ENCODE results near the gene ATXN7L3. TPM values are rescaled to one million over a fixed set of nuclear protein-coding genes. Genes with fewer than 3 reads are reported as not detected.

The ATXN7L3 gene
- polyA plus RNA-seq, 3 donors, result 8.5 to 60.9 (median 9.9) TPM

DNA sequence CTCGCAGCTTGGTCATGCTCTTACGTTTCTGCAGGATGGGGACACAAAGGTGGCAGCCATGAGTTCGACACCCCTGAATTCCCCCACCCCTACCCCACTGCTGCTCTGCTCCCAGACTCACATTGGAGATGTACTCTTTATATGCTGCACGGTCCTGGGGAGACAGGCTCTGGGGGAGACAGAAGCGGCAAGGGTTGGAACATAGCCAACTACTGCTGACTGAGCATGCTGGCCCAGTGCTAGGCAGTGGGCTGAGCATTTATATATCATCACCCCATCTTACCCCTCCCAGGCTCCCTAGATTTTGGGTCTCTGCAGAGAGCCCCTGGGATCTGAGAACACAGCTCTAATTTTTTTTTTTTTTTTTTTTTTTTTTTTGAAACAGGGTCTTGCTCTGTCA lies 8.1 kb upstream of the ATXN7L3 start:
- peaks cover 36 to 55% of the 10 kb centered on the region in 2 donors for H3K4me1 ChIP-seq (ENCODE audit: control insufficient read depth in 1 of 2, insufficient read depth in 2 of 2, low read length in 2 of 2)
- Mint-ChIP-seq H3K27ac (peak overlapping the region in 1 of 7 donors; percentile 71), H3K4me1 (peaks cover 48% of the 10 kb centered on the region), H3K4me3 (no peak overlapping the region), H3K36me3 (peaks cover 36 to 64% of the 10 kb centered on the region in 2 donors), H3K27me3 (ENCODE audit: low read depth in 3 of 3) (no peaks in the 10 kb centered on the region), H3K9me3 (no peaks in the 10 kb centered on the region)
- H4K20me1 ChIP-seq (ENCODE audit: insufficient read depth, low read length), result peaks cover 25% of the 10 kb centered on the region
- H2AFZ ChIP-seq (ENCODE audit: insufficient read depth, low read depth, low read length, poor library complexity, severe bottlenecking), result no peak overlapping the region
- no peaks in the 10 kb centered on the region for H3K27me3 ChIP-seq (ENCODE audit: control insufficient read depth in 2 of 2, insufficient read depth in 2 of 2, low read length in 2 of 2)
- no peak overlapping the region for H3K4me3 ChIP-seq (replicated peaks in 1 of 3; ENCODE audit: low read depth in 2 of 3, low read length in 3 of 3)
- intact Hi-C loops (cut with micrococcal nuclease), result no loop called here
- H3K79me2 ChIP-seq (ENCODE audit: insufficient read depth, low read length), result peaks cover 5% of the 10 kb centered on the region
- no peak overlapping the region for H3K9ac ChIP-seq (ENCODE audit: insufficient read depth, low read length, poor library complexity, severe bottlenecking)
- no peak overlapping the region for H3K27ac ChIP-seq (ENCODE audit: low read depth in 1 of 2, low read length in 2 of 2)
- no peak overlapping the region for H3K4me2 ChIP-seq (replicated peaks; ENCODE audit: extremely low read depth, low read length, poor library complexity, severe bottlenecking)
- 74% methylated on average over 5 of the region's 5 CpGs for WGBS (ENCODE audit: insufficient coverage)
- no peaks in the 10 kb centered on the region for H3K9me3 ChIP-seq (replicated peaks in 1 of 2; ENCODE audit: control insufficient read depth in 1 of 2, insufficient read depth in 1 of 2, low read length in 2 of 2)
- H3K36me3 ChIP-seq (replicated peaks in 1 of 2; ENCODE audit: control insufficient read depth in 1 of 2, insufficient read depth in 2 of 2, low read length in 2 of 2), result peaks cover 45 to 57% of the 10 kb centered on the region in 2 donors
- TF ChIP-seq, protein P1, sequence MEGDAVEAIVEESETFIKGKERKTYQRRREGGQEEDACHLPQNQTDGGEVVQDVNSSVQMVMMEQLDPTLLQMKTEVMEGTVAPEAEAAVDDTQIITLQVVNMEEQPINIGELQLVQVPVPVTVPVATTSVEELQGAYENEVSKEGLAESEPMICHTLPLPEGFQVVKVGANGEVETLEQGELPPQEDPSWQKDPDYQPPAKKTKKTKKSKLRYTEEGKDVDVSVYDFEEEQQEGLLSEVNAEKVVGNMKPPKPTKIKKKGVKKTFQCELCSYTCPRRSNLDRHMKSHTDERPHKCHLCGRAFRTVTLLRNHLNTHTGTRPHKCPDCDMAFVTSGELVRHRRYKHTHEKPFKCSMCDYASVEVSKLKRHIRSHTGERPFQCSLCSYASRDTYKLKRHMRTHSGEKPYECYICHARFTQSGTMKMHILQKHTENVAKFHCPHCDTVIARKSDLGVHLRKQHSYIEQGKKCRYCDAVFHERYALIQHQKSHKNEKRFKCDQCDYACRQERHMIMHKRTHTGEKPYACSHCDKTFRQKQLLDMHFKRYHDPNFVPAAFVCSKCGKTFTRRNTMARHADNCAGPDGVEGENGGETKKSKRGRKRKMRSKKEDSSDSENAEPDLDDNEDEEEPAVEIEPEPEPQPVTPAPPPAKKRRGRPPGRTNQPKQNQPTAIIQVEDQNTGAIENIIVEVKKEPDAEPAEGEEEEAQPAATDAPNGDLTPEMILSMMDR (IDR thresholded peaks at IDR 0.05), result no peak
- DNase-seq, result no peak

DNA sequence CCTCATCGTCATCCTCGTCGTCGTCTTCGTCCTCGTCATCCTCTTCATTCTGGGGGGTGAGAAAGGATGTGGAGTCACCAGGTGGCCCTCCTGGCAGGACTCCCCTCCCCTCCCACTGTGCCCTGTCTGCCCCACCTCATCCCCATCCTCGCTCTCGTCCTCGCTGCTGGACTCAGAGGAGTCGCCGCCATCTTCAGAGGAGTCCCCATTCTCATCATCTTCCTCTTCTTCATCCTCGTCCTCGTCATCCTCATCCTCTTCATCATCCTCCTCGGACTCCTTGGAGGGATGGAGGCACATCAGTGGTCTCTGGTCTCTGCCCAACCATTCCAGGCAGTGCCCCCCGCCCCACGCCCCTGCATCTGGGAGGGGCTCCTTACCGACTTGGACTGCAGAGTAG lies 7.6 kb upstream of the ATXN7L3 start:
- Histone ChIP-seq H4K20me1 (ENCODE audit: insufficient read depth, low read length) (peaks cover 25% of the 10 kb centered on the region), H3K4me3 (replicated peaks in 1 of 3; ENCODE audit: low read depth in 2 of 3, low read length in 3 of 3) (no peak overlapping the region), H3K27ac (ENCODE audit: low read depth in 1 of 2, low read length in 2 of 2) (no peak overlapping the region), H3K27me3 (ENCODE audit: control insufficient read depth in 2 of 2, insufficient read depth in 2 of 2, low read length in 2 of 2) (no peaks in the 10 kb centered on the region), H2AFZ (ENCODE audit: insufficient read depth, low read depth, low read length, poor library complexity, severe bottlenecking) (no peak overlapping the region), H3K36me3 (replicated peaks in 1 of 2; ENCODE audit: control insufficient read depth in 1 of 2, insufficient read depth in 2 of 2, low read length in 2 of 2) (peaks cover 45 to 54% of the 10 kb centered on the region in 2 donors), H3K79me2 (ENCODE audit: insufficient read depth, low read length) (peaks cover 5% of the 10 kb centered on the region), H3K9me3 (replicated peaks in 1 of 2; ENCODE audit: control insufficient read depth in 1 of 2, insufficient read depth in 1 of 2, low read length in 2 of 2) (no peaks in the 10 kb centered on the region), H3K4me1 (ENCODE audit: control insufficient read depth in 1 of 2, insufficient read depth in 2 of 2, low read length in 2 of 2) (peaks cover 36 to 57% of the 10 kb centered on the region in 2 donors), H3K4me2 (replicated peaks; ENCODE audit: extremely low read depth, low read length, poor library complexity, severe bottlenecking) (no peak overlapping the region), H3K9ac (ENCODE audit: insufficient read depth, low read length, poor library complexity, severe bottlenecking) (no peak overlapping the region)
- Mint-ChIP-seq H3K27ac (no peak overlapping the region), H3K4me1 (peaks cover 51% of the 10 kb centered on the region), H3K36me3 (peaks cover 36 to 62% of the 10 kb centered on the region in 2 donors), H3K9me3 (no peaks in the 10 kb centered on the region), H3K4me3 (no peak overlapping the region), H3K27me3 (ENCODE audit: low read depth in 3 of 3) (no peaks in the 10 kb centered on the region)
- TF ChIP-seq, protein P1 (IDR thresholded peaks at IDR 0.05), result no peak
- no peak for DNase-seq
- intact Hi-C loops (cut with micrococcal nuclease), result no loop called here
- 96% methylated on average over 11 of the region's 17 CpGs for WGBS (ENCODE audit: insufficient coverage)
